HEK293T (cell line): Measurements from ENCODE around the gene IAH1.

Source experiments
- BHLHE40 ChIP-seq: fragments of 450-650 bp; IDR thresholded peaks from 2 replicates; pipeline ENCODE4 v1.6.1; 2016; ENCODE audit warnings: mild to moderate bottlenecking, moderate library complexity, borderline replicate concordance
- FOXA1 ChIP-seq: fragments of 450-650 bp; IDR thresholded peaks from 2 replicates; pipeline ENCODE4 v1.6.1; 2016; ENCODE audit warnings: mild to moderate bottlenecking
- FOXM1 ChIP-seq: fragments of 450-650 bp; IDR thresholded peaks from 2 replicates; pipeline ENCODE4 v1.6.1; 2017; ENCODE audit warnings: mild to moderate bottlenecking, borderline replicate concordance
- SP1 ChIP-seq: fragments of 450-650 bp; IDR thresholded peaks from 2 replicates; pipeline ENCODE4 v1.6.1; 2017

DNA sequence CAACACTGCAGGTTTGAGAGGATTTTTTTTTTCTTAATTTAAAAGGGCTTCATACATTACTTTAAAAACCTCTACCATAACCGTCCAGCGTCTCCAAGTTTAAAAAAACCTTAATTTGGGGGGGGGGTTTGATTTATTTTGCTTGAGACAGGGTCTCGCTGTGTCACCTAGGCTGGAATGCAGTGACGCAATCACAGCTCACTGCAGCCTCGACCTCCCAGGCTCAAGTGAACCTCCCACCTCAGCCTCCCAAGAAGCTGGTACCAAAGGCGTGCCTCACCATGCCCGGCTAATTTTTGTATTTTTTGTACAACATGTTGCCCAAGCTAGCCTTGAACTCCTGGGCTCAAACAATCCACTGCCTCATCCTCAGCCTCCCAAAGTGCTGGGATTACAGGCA, 44.4 kb downstream of the IAH1 start:
- no peak for TF ChIP-seq SP1
- TF ChIP-seq FOXA1: no peak
- TF ChIP-seq BHLHE40: no peak
- TF ChIP-seq FOXM1: no peak
